ENCODE data around the gene HOXD1. TPM values are rescaled to one million over a fixed set of nuclear protein-coding genes. Genes with fewer than 3 reads are reported as not detected.

The HOXD1 gene
- total RNA-seq, 1 experiment from 2014 or later = 0.18 TPM

DNA sequence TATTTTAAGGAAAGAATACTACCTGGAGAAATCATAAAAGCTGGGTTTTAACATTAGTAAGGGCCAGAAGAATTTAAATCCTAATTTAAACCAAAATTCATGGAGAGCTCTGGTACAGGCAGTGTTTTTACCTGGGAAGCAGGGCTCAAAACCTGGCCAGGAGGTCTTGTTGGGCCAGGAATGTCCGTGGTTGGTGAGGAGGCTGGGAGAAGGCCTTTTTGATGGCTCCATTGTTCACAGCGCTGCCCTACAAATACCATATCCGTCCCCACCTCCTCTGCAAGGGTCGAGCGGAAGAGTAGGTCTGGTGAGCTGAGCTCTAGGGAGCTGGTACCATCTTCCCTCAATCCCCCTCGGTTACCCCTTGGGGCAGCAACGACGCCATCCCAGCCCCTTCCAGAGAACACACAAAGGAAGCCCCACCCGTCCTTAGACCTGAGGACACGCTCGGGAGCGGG lies 10.9 kb upstream of the HOXD1 start:
- intact Hi-C loops (cut with micrococcal nuclease; ENCODE audit: unreplicated experiment) = no loop called here
- ChIA-PET POLR2A (no interaction called here), CTCF (no interaction called here)
- in situ Hi-C loops (cut with HindIII; ENCODE audit: low pct_unique_long_range_greater_than_20kb, low sequenced_read_pairs) = no loop called here
- Histone ChIP-seq H3K27ac (ENCODE audit: low read length) (no peak overlapping the region), H3K9me3 (ENCODE audit: control insufficient read depth, insufficient read depth, low read depth, low read length) (no peaks in the 10 kb centered on the region), H3K36me3 (ENCODE audit: control insufficient read depth, insufficient read depth, low read length) (no peaks in the 10 kb centered on the region), H3K4me1 (ENCODE audit: control insufficient read depth, insufficient read depth, low read length) (no peaks in the 10 kb centered on the region), H3K4me3 (ENCODE audit: low read depth in 2 of 2, low read length in 2 of 2) (no peak overlapping the region), H3K27me3 (ENCODE audit: control insufficient read depth, insufficient read depth, low read length) (no peaks in the 10 kb centered on the region)
- TF ChIP-seq POLR2AphosphoS5 (IDR thresholded peaks at IDR 0.05; ENCODE audit: low read depth, low read length) (no peak), TCF7L2 (IDR thresholded peaks at IDR 0.05; ENCODE audit: low read depth, low read length) (no peak), SIN3A (IDR thresholded peaks at IDR 0.05; ENCODE audit: borderline replicate concordance, insufficient read depth, low read depth, low read length) (no peak)
- TF ChIP-seq, protein P1, sequence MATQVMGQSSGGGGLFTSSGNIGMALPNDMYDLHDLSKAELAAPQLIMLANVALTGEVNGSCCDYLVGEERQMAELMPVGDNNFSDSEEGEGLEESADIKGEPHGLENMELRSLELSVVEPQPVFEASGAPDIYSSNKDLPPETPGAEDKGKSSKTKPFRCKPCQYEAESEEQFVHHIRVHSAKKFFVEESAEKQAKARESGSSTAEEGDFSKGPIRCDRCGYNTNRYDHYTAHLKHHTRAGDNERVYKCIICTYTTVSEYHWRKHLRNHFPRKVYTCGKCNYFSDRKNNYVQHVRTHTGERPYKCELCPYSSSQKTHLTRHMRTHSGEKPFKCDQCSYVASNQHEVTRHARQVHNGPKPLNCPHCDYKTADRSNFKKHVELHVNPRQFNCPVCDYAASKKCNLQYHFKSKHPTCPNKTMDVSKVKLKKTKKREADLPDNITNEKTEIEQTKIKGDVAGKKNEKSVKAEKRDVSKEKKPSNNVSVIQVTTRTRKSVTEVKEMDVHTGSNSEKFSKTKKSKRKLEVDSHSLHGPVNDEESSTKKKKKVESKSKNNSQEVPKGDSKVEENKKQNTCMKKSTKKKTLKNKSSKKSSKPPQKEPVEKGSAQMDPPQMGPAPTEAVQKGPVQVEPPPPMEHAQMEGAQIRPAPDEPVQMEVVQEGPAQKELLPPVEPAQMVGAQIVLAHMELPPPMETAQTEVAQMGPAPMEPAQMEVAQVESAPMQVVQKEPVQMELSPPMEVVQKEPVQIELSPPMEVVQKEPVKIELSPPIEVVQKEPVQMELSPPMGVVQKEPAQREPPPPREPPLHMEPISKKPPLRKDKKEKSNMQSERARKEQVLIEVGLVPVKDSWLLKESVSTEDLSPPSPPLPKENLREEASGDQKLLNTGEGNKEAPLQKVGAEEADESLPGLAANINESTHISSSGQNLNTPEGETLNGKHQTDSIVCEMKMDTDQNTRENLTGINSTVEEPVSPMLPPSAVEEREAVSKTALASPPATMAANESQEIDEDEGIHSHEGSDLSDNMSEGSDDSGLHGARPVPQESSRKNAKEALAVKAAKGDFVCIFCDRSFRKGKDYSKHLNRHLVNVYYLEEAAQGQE (IDR thresholded peaks at IDR 0.05; ENCODE audit: insufficient read depth in 1 of 2, low read depth in 2 of 2, low read length in 1 of 2) = no peak
- TF ChIP-seq, protein P2, sequence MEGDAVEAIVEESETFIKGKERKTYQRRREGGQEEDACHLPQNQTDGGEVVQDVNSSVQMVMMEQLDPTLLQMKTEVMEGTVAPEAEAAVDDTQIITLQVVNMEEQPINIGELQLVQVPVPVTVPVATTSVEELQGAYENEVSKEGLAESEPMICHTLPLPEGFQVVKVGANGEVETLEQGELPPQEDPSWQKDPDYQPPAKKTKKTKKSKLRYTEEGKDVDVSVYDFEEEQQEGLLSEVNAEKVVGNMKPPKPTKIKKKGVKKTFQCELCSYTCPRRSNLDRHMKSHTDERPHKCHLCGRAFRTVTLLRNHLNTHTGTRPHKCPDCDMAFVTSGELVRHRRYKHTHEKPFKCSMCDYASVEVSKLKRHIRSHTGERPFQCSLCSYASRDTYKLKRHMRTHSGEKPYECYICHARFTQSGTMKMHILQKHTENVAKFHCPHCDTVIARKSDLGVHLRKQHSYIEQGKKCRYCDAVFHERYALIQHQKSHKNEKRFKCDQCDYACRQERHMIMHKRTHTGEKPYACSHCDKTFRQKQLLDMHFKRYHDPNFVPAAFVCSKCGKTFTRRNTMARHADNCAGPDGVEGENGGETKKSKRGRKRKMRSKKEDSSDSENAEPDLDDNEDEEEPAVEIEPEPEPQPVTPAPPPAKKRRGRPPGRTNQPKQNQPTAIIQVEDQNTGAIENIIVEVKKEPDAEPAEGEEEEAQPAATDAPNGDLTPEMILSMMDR (IDR thresholded peaks at IDR 0.05) = no peak
- DNase-seq (ENCODE audit: low read depth, low spot score) = no peak
- ATAC-seq = no peak
- no TSS peak for BruUV-seq (replicated peaks)

DNA sequence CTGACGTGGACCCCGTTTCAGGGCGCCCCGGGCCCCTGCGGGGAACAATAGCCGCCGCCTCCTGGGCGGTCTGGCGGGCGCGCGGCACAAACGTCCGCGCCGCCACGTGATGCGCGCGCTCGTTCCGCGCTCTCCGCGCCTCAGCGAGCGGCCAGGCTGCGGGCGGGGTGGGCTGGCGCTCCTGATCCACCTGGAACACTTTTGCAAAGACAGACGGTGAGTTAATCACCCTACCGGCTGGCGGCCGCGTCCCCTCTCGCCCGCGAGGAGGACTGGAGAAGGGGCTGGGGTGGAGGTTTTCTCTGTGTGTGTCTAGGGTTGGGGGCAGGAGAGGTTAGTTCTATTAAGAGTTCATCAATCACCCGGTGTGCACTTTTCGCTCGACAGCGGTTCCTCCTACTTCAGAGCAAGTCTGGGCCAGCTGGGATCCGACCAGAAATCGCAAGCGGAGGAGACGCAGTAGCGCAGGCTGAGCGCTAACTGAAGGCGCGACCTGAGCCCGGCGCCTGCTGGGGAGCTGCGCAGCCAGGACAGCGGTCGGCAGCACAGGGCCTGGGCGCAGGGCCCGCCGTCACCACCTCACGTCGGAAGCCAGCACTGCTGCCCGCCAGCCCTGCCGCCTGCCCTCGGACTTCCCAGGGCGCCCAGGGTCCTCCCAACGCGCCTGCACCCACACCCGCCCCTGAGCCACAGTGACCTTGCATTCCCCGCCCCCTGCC lies 10.3 kb upstream of the HOXD1 start:
- Histone ChIP-seq H3K9me3 (ENCODE audit: control insufficient read depth, insufficient read depth, low read depth, low read length) (no peaks in the 10 kb centered on the region), H3K27ac (ENCODE audit: low read length) (no peak overlapping the region), H3K36me3 (ENCODE audit: control insufficient read depth, insufficient read depth, low read length) (no peaks in the 10 kb centered on the region), H3K27me3 (ENCODE audit: control insufficient read depth, insufficient read depth, low read length) (no peaks in the 10 kb centered on the region), H3K4me1 (ENCODE audit: control insufficient read depth, insufficient read depth, low read length) (no peaks in the 10 kb centered on the region), H3K4me3 (ENCODE audit: low read depth in 2 of 2, low read length in 2 of 2) (no peak overlapping the region)
- no TSS peak for BruUV-seq (replicated peaks)
- DNase-seq (ENCODE audit: low read depth, low spot score) (no peak), ATAC-seq (no peak)
- in situ Hi-C loops (cut with HindIII; ENCODE audit: low pct_unique_long_range_greater_than_20kb, low sequenced_read_pairs) (no loop called here), intact Hi-C loops (cut with micrococcal nuclease; ENCODE audit: unreplicated experiment) (no loop called here)
- TF ChIP-seq SIN3A (IDR thresholded peaks at IDR 0.05; ENCODE audit: borderline replicate concordance, insufficient read depth, low read depth, low read length) (no peak), TCF7L2 (IDR thresholded peaks at IDR 0.05; ENCODE audit: low read depth, low read length) (no peak), POLR2AphosphoS5 (IDR thresholded peaks at IDR 0.05; ENCODE audit: low read depth, low read length) (no peak)
- TF ChIP-seq, protein P2 (IDR thresholded peaks at IDR 0.05) = no peak
- TF ChIP-seq, protein P1 (IDR thresholded peaks at IDR 0.05; ENCODE audit: insufficient read depth in 1 of 2, low read depth in 2 of 2, low read length in 1 of 2) = no peak
- POLR2A ChIA-PET = no interaction called here
- CTCF ChIA-PET = no interaction called here
